SK-N-SH (cell line): Measurements from ENCODE around the gene PCNX2. TPM values are rescaled to one million over a fixed set of nuclear protein-coding genes. Genes with fewer than 3 reads are reported as not detected.

Source experiments
- CTCF ChIA-PET: fragments of 300-600, 350-600 bp; formaldehyde crosslinking; extraction: SDS; loops from one replicate; lab custom pipeline; 2021; lab: Yijun Ruan, JAX
- POLR2A ChIA-PET: fragments of 350-600 bp; sonication (Branson Sonifier 250); formaldehyde crosslinking; extraction: SDS; loops from one replicate; lab custom pipeline; 2020; ENCODE audit warnings: antibody characterized with exemption, inconsistent platforms; lab: Yijun Ruan, JAX
- DNase-seq: peaks from one replicate; pipeline ENCODE4 v3.0.0; 2012
- H2AFZ ChIP-seq: fragments of 200-600 bp; sonication (generic); 2 replicates; pipeline ENCODE4 v1.8.1; 2016; ENCODE audit warnings: antibody characterized with exemption, mild to moderate bottlenecking, low read depth
- H3F3A ChIP-seq: fragments of 200-600 bp; sonication (generic); replicated peaks from 2 replicates; pipeline ENCODE3; 2016; ENCODE audit warnings: antibody characterized with exemption, mild to moderate bottlenecking; ENCODE audit not compliant: insufficient read depth
- H3K27ac ChIP-seq, 2 experiments: fragments of 200-500 bp in 1 of 2; fragments of 200-600 bp in 1 of 2; sonication (Bioruptor generic) in 1 of 2; sonication (generic), shearing (Covaris generic) in 1 of 2; 2 replicates each; pipeline versions ENCODE4 v1.5.1 to v1.6.1; 2014 to 2016; ENCODE audit warnings: low read depth in 2 of 2, inconsistent platforms in 1 of 2, low read length in 1 of 2, mild to moderate bottlenecking in 1 of 2, mixed read lengths in 1 of 2
- H3K27me3 ChIP-seq: fragments of 200-600 bp; sonication (generic), shearing (Covaris generic); 2 replicates; pipeline ENCODE4 v1.6.1; 2016; ENCODE audit warnings: mixed run types; ENCODE audit not compliant: insufficient read depth
- H3K36me3 ChIP-seq, 2 experiments: fragments of 200-500 bp in 1 of 2; fragments of 200-600 bp in 1 of 2; sonication (Bioruptor generic) in 1 of 2; sonication (generic) in 1 of 2; replicated peaks in 1 of 2; 2 replicates each; pipeline versions ENCODE3 to v1.5.1; 2014 to 2016; ENCODE audit warnings: low read length in 1 of 2, mild to moderate bottlenecking in 1 of 2; ENCODE audit not compliant: insufficient read depth in 2 of 2, control insufficient read depth in 1 of 2
- H3K4me1 ChIP-seq, 2 experiments: fragments of 200-500 bp in 1 of 2; fragments of 200-600 bp in 1 of 2; sonication (Bioruptor generic) in 1 of 2; sonication (generic), shearing (Covaris generic) in 1 of 2; 2 replicates each; pipeline versions ENCODE4 v1.5.1 to v1.6.1; 2014 to 2016; ENCODE audit warnings: low read depth in 1 of 2, low read length in 1 of 2, mixed run types in 1 of 2; ENCODE audit not compliant: insufficient read depth in 2 of 2, control insufficient read depth in 1 of 2
- H3K4me2 ChIP-seq: fragments of 200-600 bp; sonication (generic), shearing (Covaris generic); 2 replicates; pipeline ENCODE4 v1.6.1; 2017; ENCODE audit warnings: mixed run types
- H3K4me3 ChIP-seq, 2 experiments: fragments of 200-500 bp in 1 of 2; fragments of 200-600 bp in 1 of 2; sonication (Bioruptor generic) in 1 of 2; sonication (generic), shearing (Covaris generic) in 1 of 2; 2 replicates each; pipeline versions ENCODE4 v1.5.1 to v1.8.1; 2014 to 2016; ENCODE audit warnings: low read depth in 2 of 2, inconsistent platforms in 1 of 2, low read length in 1 of 2, mild to moderate bottlenecking in 1 of 2, mixed read lengths in 1 of 2, moderate library complexity in 1 of 2
- H3K79me2 ChIP-seq: fragments of 200-600 bp; sonication (generic); 2 replicates; pipeline ENCODE4 v1.8.1; 2017; ENCODE audit warnings: mild to moderate bottlenecking; ENCODE audit not compliant: insufficient read depth
- H3K9ac ChIP-seq: fragments of 200-600 bp; sonication (generic); 2 replicates; pipeline ENCODE4 v1.6.1; 2017; ENCODE audit warnings: mixed run types
- H3K9me2 ChIP-seq: fragments of 200-600 bp; sonication (generic); 2 replicates; pipeline ENCODE4 v1.6.1; 2017; ENCODE audit warnings: mixed run types
- H3K9me3 ChIP-seq: fragments of 200-600 bp; sonication (generic); 2 replicates; pipeline ENCODE4 v1.6.1; 2017; ENCODE audit warnings: mixed run types, mild to moderate bottlenecking, moderate library complexity
- H4K20me1 ChIP-seq: fragments of 200-600 bp; sonication (generic); 2 replicates; pipeline ENCODE4 v1.6.1; 2017; ENCODE audit warnings: mild to moderate bottlenecking, mixed run types; ENCODE audit not compliant: insufficient read depth
- ELF1 ChIP-seq: IDR thresholded peaks from 2 replicates; pipeline ENCODE4 v1.4.0; 2012
- EP300 ChIP-seq, 2 experiments: IDR thresholded peaks; 2 replicates each; pipeline versions ENCODE4 v1.4.0 to v1.6.1; 2012; ENCODE audit warnings: borderline replicate concordance in 1 of 2, low read depth in 1 of 2, low read length in 1 of 2
- EZH2phosphoT487 ChIP-seq: fragments of 200-600 bp; sonication (generic); IDR thresholded peaks from 2 replicates; pipeline ENCODE4 v1.6.1; 2017; ENCODE audit warnings: low read depth, mixed run types, mild to moderate bottlenecking, antibody characterized with exemption, moderate library complexity, borderline replicate concordance
- FOSL2 ChIP-seq: IDR thresholded peaks from 2 replicates; pipeline ENCODE4 v1.4.0; 2012; ENCODE audit warnings: low read depth, mild to moderate bottlenecking, moderate library complexity, borderline replicate concordance
- IRF3 ChIP-seq: fragments of 150-350 bp; IDR thresholded peaks from 2 replicates; pipeline ENCODE4 v1.6.1; 2016; ENCODE audit warnings: mild to moderate bottlenecking, low read depth, low read length
- MAX ChIP-seq: IDR thresholded peaks from 2 replicates; pipeline ENCODE4 v1.4.0; 2012; ENCODE audit warnings: low read depth
- MEF2A ChIP-seq: IDR thresholded peaks from 2 replicates; pipeline ENCODE4 v1.4.0; 2012; ENCODE audit warnings: low read depth, borderline replicate concordance
- MXI1 ChIP-seq: IDR thresholded peaks from 2 replicates; pipeline ENCODE4 v1.6.1; 2012; ENCODE audit warnings: mild to moderate bottlenecking, low read depth, low read length, improper control_type of control experiment
- NFIC ChIP-seq: IDR thresholded peaks from 2 replicates; pipeline ENCODE4 v1.4.0; 2012; ENCODE audit warnings: borderline replicate concordance
- PBX3 ChIP-seq: IDR thresholded peaks from 2 replicates; pipeline ENCODE4; 2012
- RAD21 ChIP-seq: IDR thresholded peaks from 2 replicates; pipeline ENCODE4 v1.6.1; 2012; ENCODE audit warnings: mild to moderate bottlenecking, low read length
- RCOR1 ChIP-seq: fragments of 150-350 bp; IDR thresholded peaks from 2 replicates; pipeline ENCODE4 v1.6.1; 2017; ENCODE audit warnings: antibody characterized with exemption, low read length
- RFX5 ChIP-seq: IDR thresholded peaks from 2 replicates; pipeline ENCODE4 v1.6.1; 2012; ENCODE audit warnings: mild to moderate bottlenecking, improper control_type of control experiment, low read length
- SMC3 ChIP-seq: IDR thresholded peaks from 2 replicates; pipeline ENCODE4 v1.6.1; 2012; ENCODE audit warnings: low read depth, low read length, improper control_type of control experiment
- TAF1 ChIP-seq: IDR thresholded peaks from 2 replicates; pipeline ENCODE4 v1.6.1; 2012; ENCODE audit warnings: low read depth, mild to moderate bottlenecking, low read length, moderate library complexity, borderline replicate concordance
- USF1 ChIP-seq: IDR thresholded peaks from 2 replicates; pipeline ENCODE4 v1.4.0; 2012; ENCODE audit warnings: low read depth, borderline replicate concordance
- YY1 ChIP-seq: IDR thresholded peaks from 2 replicates; pipeline ENCODE4 v1.4.0; 2012; ENCODE audit warnings: low read depth, mild to moderate bottlenecking
- ZBTB33 ChIP-seq: IDR thresholded peaks from 2 replicates; pipeline ENCODE4 v1.4.0; 2012; ENCODE audit warnings: low read depth, borderline replicate concordance
- WGBS: methylation state at CpG from one replicate; pipeline ENCODE4 v1.1.6; 2017; ENCODE audit warnings: low lambda C conversion rate; 5-methylcytosine and 5-hydroxymethylcytosine counted together
- polyA plus RNA-seq, 3 experiments: library from polyadenylated mRNA; depleted of rRNA; stranded (reverse); fragments of >200 nt; gene quantifications; 2 replicates each; pipeline ENCODE4 v1.2.3, GENCODE V29; 2012

The PCNX2 gene
- polyA plus RNA-seq, 1 of the 3 experiments (the other 2 are of a cell fraction): 10.6 TPM

- TF ChIP-seq USF1: no peak
- no peak for TF ChIP-seq MAX
- TF ChIP-seq RFX5: no peak
- no peak for TF ChIP-seq EZH2phosphoT487
- TF ChIP-seq ELF1: no peak
- TF ChIP-seq SMC3: no peak
- no peak for TF ChIP-seq RCOR1
- TF ChIP-seq NFIC: no peak
- TF ChIP-seq TAF1: no peak
- no peak for TF ChIP-seq EP300 (IDR thresholded peaks at IDR 0.05; ENCODE audit: borderline replicate concordance in 1 of 2, low read depth in 1 of 2, low read length in 1 of 2)
- TF ChIP-seq RAD21: no peak
- no peak for TF ChIP-seq ZBTB33
- no peak for TF ChIP-seq PBX3
- TF ChIP-seq MEF2A: no peak
- TF ChIP-seq FOSL2: no peak
- TF ChIP-seq YY1: no peak
- no peak for TF ChIP-seq MXI1
- TF ChIP-seq IRF3: no peak
- Histone ChIP-seq H3F3A (no peaks in the 10 kb centered on the region), H3K27ac (no peak overlapping the region), H3K4me3 (no peak overlapping the region), H3K9ac (no peak overlapping the region), H4K20me1 (no peaks in the 10 kb centered on the region), H3K9me3 (no peaks in the 10 kb centered on the region), H3K79me2 (no peaks in the 10 kb centered on the region), H3K9me2 (0 out of 2 replicates have a peak, but pooled peaks cover 5% of the 10 kb centered on the region), H3K4me1 (no peaks in the 10 kb centered on the region), H3K27me3 (no peaks in the 10 kb centered on the region), H3K4me2 (no peak overlapping the region), H3K36me3 (peaks cover 0 to 3% of the 10 kb centered on the region in 2 experiments), H2AFZ (no peak overlapping the region)
- 94% methylated on average over 5 of the region's 5 CpGs for WGBS
- ChIA-PET POLR2A (no interaction called here), CTCF (no interaction called here)
- DNase-seq: no peak
Measured at GRCh38 chr1:233027046-233027445, 268.5 kb downstream of the PCNX2 start.
